ENCODE results near the gene ARPC1A.

DNA sequence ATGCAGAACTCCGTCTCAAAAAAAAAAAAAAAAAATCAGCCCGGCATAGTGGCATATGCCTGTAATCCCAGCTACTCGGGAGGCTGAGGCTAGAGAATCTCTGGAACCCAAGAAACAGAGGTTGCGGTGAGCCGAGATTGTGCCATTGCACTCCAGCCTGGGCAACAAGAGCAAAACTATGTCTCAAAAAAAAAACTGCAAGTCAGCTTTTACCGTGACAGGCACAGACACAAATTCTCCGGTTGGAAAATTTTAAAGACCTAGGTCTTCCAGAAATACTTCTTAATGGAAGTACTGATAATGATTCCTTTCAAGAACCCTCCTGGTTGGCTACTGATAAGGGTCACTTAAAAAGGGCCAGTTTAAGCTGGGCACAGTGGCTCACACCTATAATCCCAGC, 29.4 kb downstream of the ARPC1A start:
- TF ChIP-seq EZH2phosphoT487 (IDR thresholded peaks at IDR 0.05; ENCODE audit: borderline replicate concordance, low read depth) (no peak), NFIC (IDR thresholded peaks at IDR 0.05; ENCODE audit: borderline replicate concordance) (no peak), RAD21 (IDR thresholded peaks at IDR 0.05; ENCODE audit: low read length) (no peak), ELF1 (IDR thresholded peaks at IDR 0.05) (no peak), GABPA (IDR thresholded peaks at IDR 0.05; ENCODE audit: low read depth) (no peak), FOXM1 (IDR thresholded peaks at IDR 0.05; ENCODE audit: low read depth) (no peak), TAF1 (IDR thresholded peaks at IDR 0.05; ENCODE audit: borderline replicate concordance, low read depth, low read length) (no peak), FOXJ3 (CRISPR knock-in tag; IDR thresholded peaks at IDR 0.05) (no peak)
- TF ChIP-seq, protein P1, sequence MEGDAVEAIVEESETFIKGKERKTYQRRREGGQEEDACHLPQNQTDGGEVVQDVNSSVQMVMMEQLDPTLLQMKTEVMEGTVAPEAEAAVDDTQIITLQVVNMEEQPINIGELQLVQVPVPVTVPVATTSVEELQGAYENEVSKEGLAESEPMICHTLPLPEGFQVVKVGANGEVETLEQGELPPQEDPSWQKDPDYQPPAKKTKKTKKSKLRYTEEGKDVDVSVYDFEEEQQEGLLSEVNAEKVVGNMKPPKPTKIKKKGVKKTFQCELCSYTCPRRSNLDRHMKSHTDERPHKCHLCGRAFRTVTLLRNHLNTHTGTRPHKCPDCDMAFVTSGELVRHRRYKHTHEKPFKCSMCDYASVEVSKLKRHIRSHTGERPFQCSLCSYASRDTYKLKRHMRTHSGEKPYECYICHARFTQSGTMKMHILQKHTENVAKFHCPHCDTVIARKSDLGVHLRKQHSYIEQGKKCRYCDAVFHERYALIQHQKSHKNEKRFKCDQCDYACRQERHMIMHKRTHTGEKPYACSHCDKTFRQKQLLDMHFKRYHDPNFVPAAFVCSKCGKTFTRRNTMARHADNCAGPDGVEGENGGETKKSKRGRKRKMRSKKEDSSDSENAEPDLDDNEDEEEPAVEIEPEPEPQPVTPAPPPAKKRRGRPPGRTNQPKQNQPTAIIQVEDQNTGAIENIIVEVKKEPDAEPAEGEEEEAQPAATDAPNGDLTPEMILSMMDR (IDR thresholded peaks at IDR 0.05) = no peak
- TF ChIP-seq, protein P2, sequence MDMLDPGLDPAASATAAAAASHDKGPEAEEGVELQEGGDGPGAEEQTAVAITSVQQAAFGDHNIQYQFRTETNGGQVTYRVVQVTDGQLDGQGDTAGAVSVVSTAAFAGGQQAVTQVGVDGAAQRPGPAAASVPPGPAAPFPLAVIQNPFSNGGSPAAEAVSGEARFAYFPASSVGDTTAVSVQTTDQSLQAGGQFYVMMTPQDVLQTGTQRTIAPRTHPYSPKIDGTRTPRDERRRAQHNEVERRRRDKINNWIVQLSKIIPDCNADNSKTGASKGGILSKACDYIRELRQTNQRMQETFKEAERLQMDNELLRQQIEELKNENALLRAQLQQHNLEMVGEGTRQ (IDR thresholded peaks at IDR 0.05; ENCODE audit: borderline replicate concordance, low read depth, low read length) = no peak

All from SK-N-SH (cell line).